DND-41 (cell line): ENCODE measurements around the gene SLC27A6.

Source experiments
- ATAC-seq: fragments of 200-7000 bp; cut with Tn5 transposase; 3 replicates; pipeline ENCODE4 v1.9.1; 2021; ENCODE audit warnings: low read depth; ENCODE audit not compliant: insufficient read depth
- DNase-seq: peaks from one replicate; pipeline ENCODE4 v3.0.0-alpha.2; 2020
- H2AFZ ChIP-seq: 2 replicates; pipeline ENCODE4 v1.6.0; 2012; ENCODE audit warnings: low read depth, low read length
- H3K27ac ChIP-seq: 2 replicates; pipeline ENCODE4 v1.5.1; 2012; ENCODE audit warnings: low read length, inconsistent platforms
- H3K27me3 ChIP-seq: fragments of 200-600 bp; sonication (generic); 2 replicates; pipeline ENCODE4 v1.6.0; 2012; ENCODE audit warnings: low read length, mild to moderate bottlenecking, inconsistent platforms; ENCODE audit not compliant: insufficient read depth, poor library complexity
- H3K36me3 ChIP-seq: 2 replicates; pipeline ENCODE4 v1.5.1; 2012; ENCODE audit warnings: low read length, inconsistent platforms; ENCODE audit not compliant: insufficient read depth
- H3K4me1 ChIP-seq: 2 replicates; pipeline ENCODE4 v1.5.1; 2012; ENCODE audit warnings: mild to moderate bottlenecking, low read length; ENCODE audit not compliant: insufficient read depth
- H3K4me2 ChIP-seq: 2 replicates; pipeline ENCODE4 v1.6.0; 2012; ENCODE audit warnings: mild to moderate bottlenecking, moderate library complexity, low read length, inconsistent platforms; ENCODE audit not compliant: insufficient read depth
- H3K4me3 ChIP-seq, 2 experiments: fragments of 200-600 bp in 1 of 2; shearing (Covaris generic) in 1 of 2; 2 replicates each; pipeline ENCODE4 v1.5.1; 2012 to 2016; ENCODE audit warnings: inconsistent platforms in 2 of 2, low read length in 2 of 2, mild to moderate bottlenecking in 2 of 2, low read depth in 1 of 2, moderate library complexity in 1 of 2
- H3K79me2 ChIP-seq: 2 replicates; pipeline ENCODE4 v1.6.0; 2012; ENCODE audit warnings: low read length, inconsistent platforms; ENCODE audit not compliant: insufficient read depth
- H3K9ac ChIP-seq: 2 replicates; pipeline ENCODE4 v1.6.0; 2012; ENCODE audit warnings: low read depth, mild to moderate bottlenecking, inconsistent platforms, low read length, moderate library complexity
- H3K9me3 ChIP-seq: 2 replicates; pipeline ENCODE4 v1.5.1; 2012; ENCODE audit warnings: low read length, moderate library complexity, mild to moderate bottlenecking, inconsistent platforms; ENCODE audit not compliant: insufficient read depth, severe bottlenecking
- H4K20me1 ChIP-seq: 2 replicates; pipeline ENCODE4 v1.6.0; 2012; ENCODE audit warnings: low read length; ENCODE audit not compliant: insufficient read depth
- EZH2 ChIP-seq: IDR thresholded peaks from 3 replicates; pipeline ENCODE4 v1.6.1; 2012; ENCODE audit warnings: borderline replicate concordance, low read depth, mild to moderate bottlenecking, moderate library complexity, low read length, inconsistent platforms; ENCODE audit not compliant: severe bottlenecking
- TF ChIP-seq, protein P1 (sequence below): IDR thresholded peaks from 2 replicates; pipeline ENCODE4 v1.5.1; 2012; ENCODE audit warnings: borderline replicate concordance, low read length, moderate library complexity, mild to moderate bottlenecking; ENCODE audit not compliant: poor library complexity, severe bottlenecking; ENCODE audit errors: extremely low read depth

Gene SLC27A6

DNA sequence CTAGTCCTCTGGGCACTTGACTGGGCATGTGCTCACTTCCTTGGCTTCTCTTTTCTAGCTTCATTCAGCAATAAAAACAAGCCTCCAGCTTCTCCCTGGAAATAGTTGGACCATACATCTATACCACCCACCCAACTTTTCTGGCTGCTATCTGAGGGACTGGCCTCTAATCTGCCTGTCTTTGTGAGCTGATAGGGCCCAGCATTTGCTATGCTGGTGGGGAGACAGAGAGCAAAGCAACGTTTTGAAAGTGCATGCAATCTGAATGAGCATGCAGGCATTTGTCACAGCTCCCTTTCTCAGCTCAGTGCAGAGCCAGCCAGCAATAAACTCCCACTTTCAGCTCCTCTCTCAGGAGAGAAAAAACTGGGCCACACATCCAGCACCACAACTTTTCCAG, 78.6 kb downstream of the SLC27A6 start:
- H3K79me2 ChIP-seq: no peaks in the 10 kb centered on the region
- no peak overlapping the region for H2AFZ ChIP-seq
- H3K9ac ChIP-seq: no peak overlapping the region
- DNase-seq (no peak), ATAC-seq (no peak)
- peaks cover 5% of the 10 kb centered on the region for H3K9me3 ChIP-seq
- H3K27me3 ChIP-seq: no peaks in the 10 kb centered on the region
- H3K4me3 ChIP-seq: no peak overlapping the region
- no peak for TF ChIP-seq EZH2
- TF ChIP-seq, protein P1, sequence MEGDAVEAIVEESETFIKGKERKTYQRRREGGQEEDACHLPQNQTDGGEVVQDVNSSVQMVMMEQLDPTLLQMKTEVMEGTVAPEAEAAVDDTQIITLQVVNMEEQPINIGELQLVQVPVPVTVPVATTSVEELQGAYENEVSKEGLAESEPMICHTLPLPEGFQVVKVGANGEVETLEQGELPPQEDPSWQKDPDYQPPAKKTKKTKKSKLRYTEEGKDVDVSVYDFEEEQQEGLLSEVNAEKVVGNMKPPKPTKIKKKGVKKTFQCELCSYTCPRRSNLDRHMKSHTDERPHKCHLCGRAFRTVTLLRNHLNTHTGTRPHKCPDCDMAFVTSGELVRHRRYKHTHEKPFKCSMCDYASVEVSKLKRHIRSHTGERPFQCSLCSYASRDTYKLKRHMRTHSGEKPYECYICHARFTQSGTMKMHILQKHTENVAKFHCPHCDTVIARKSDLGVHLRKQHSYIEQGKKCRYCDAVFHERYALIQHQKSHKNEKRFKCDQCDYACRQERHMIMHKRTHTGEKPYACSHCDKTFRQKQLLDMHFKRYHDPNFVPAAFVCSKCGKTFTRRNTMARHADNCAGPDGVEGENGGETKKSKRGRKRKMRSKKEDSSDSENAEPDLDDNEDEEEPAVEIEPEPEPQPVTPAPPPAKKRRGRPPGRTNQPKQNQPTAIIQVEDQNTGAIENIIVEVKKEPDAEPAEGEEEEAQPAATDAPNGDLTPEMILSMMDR: no peak
- no peak overlapping the region for H3K27ac ChIP-seq
- H3K36me3 ChIP-seq: no peaks in the 10 kb centered on the region
- H3K4me2 ChIP-seq: no peak overlapping the region
- H4K20me1 ChIP-seq: no peaks in the 10 kb centered on the region
- H3K4me1 ChIP-seq: no peaks in the 10 kb centered on the region

DNA sequence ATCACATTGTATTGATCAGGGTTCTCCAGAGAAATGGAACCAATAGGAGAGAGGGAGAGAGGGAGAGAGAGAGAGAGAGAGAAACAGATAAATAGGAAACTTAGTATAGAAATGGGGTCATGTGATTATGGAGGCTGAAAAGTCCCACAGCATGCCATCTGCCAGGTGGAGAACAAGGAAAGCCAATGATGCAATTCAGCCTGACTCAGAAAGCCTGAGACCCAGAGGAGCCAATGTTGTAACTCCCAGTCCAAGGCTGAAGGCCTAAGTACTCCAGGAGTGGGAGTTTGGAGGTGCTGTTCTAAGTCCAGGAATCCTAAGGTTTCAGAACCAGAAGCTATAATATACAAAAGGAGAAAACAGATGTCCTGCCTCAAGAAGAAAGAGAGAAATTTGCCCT, 80.9 kb downstream of the SLC27A6 start:
- peaks cover 5% of the 10 kb centered on the region for H3K9me3 ChIP-seq
- ATAC-seq: no peak
- TF ChIP-seq, protein P1: no peak
- TF ChIP-seq EZH2: no peak

DNA sequence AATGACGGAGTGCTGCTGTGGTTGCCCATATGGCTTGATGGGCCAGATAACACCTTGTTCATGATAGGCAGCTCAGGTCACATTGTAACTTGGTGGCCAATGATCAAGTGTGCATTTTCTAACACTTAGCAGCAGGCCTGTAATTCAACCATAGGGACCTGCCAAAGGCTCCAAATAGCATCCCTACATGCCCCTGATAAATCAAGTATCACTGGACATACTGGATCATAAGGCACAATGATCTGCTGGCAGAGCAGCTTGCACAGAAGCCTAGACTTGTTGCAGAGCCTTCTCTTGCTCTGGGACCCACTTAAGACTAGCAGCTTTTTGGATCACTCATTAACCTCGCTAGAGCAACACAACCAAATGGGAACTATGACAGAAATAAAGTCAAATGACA, 83.2 kb downstream of the SLC27A6 start:
- H3K4me3 ChIP-seq: no peak overlapping the region
- no peak overlapping the region for H2AFZ ChIP-seq
- no peak overlapping the region for H3K9ac ChIP-seq
- TF ChIP-seq EZH2: no peak
- TF ChIP-seq, protein P1: no peak
- no peak for DNase-seq
- ATAC-seq: no peak
- H3K4me1 ChIP-seq: no peaks in the 10 kb centered on the region
- no peak overlapping the region for H3K4me2 ChIP-seq
- H3K36me3 ChIP-seq: no peaks in the 10 kb centered on the region
- H4K20me1 ChIP-seq: no peaks in the 10 kb centered on the region
- no peak overlapping the region for H3K27ac ChIP-seq
- peaks cover 5% of the 10 kb centered on the region for H3K9me3 ChIP-seq
- no peaks in the 10 kb centered on the region for H3K79me2 ChIP-seq
- H3K27me3 ChIP-seq: no peaks in the 10 kb centered on the region

More for the DNA sequence above, 80.9 kb downstream of the SLC27A6 start:
- Histone ChIP-seq H3K4me2 (no peak overlapping the region), H3K27ac (no peak overlapping the region), H2AFZ (no peak overlapping the region), H3K4me3 (no peak overlapping the region), H3K27me3 (no peaks in the 10 kb centered on the region), H3K36me3 (no peaks in the 10 kb centered on the region), H4K20me1 (no peaks in the 10 kb centered on the region), H3K79me2 (no peaks in the 10 kb centered on the region), H3K9ac (no peak overlapping the region), H3K4me1 (no peaks in the 10 kb centered on the region)
- DNase-seq: no peak
